GM23248 (cell line): ENCODE results near the gene ITPKB. TPM values are rescaled to one million over a fixed set of nuclear protein-coding genes. Genes with fewer than 3 reads are reported as not detected.

Experiments used
- DNase-seq: peaks from one replicate; pipeline ENCODE4 v3.0.0-alpha.2; 2015
- H2AFZ ChIP-seq: fragments of 200-600 bp; sonication (generic); 2 replicates; pipeline ENCODE4 v1.6.1; 2016; ENCODE audit warnings: antibody characterized with exemption
- H3F3A ChIP-seq: fragments of 200-600 bp; sonication (generic); 2 replicates; pipeline ENCODE4 v1.6.1; 2016; ENCODE audit warnings: mild to moderate bottlenecking, antibody characterized with exemption, mixed run types; ENCODE audit not compliant: insufficient read depth
- H3K27ac ChIP-seq: fragments of 200-600 bp; sonication (generic); 2 replicates; pipeline ENCODE4 v1.5.1; 2016; ENCODE audit warnings: mild to moderate bottlenecking
- H3K27me3 ChIP-seq: fragments of 200-600 bp; sonication (generic); replicated peaks from 2 replicates; pipeline ENCODE4 v1.6.1; 2016; ENCODE audit warnings: mild to moderate bottlenecking; ENCODE audit not compliant: insufficient read depth
- H3K36me3 ChIP-seq: fragments of 200-600 bp; sonication (generic); 2 replicates; pipeline ENCODE4 v1.6.1; 2016; ENCODE audit warnings: low read depth, mild to moderate bottlenecking
- H3K4me1 ChIP-seq: fragments of 200-600 bp; sonication (generic); 2 replicates; pipeline ENCODE4 v1.6.1; 2016; ENCODE audit warnings: mild to moderate bottlenecking; ENCODE audit not compliant: insufficient read depth
- H3K4me2 ChIP-seq: fragments of 200-600 bp; sonication (generic); one replicate; pipeline ENCODE4 v1.6.1; 2016; ENCODE audit warnings: mild to moderate bottlenecking; ENCODE audit not compliant: unreplicated experiment
- H3K4me3 ChIP-seq: fragments of 200-600 bp; sonication (generic); 2 replicates; pipeline ENCODE4 v1.5.1; 2016; ENCODE audit warnings: mild to moderate bottlenecking
- H3K79me2 ChIP-seq: fragments of 200-600 bp; sonication (generic); 2 replicates; pipeline ENCODE4 v1.6.1; 2016; ENCODE audit warnings: mild to moderate bottlenecking; ENCODE audit not compliant: insufficient read depth
- H3K9ac ChIP-seq: fragments of 200-600 bp; sonication (generic); 2 replicates; pipeline ENCODE4 v1.6.1; 2016; ENCODE audit warnings: mild to moderate bottlenecking
- H3K9me2 ChIP-seq: fragments of 200-600 bp; sonication (generic); 2 replicates; pipeline ENCODE4 v1.6.1; 2016; ENCODE audit warnings: mixed run types, mild to moderate bottlenecking, moderate library complexity; ENCODE audit not compliant: insufficient read depth
- H3K9me3 ChIP-seq: fragments of 200-600 bp; sonication (generic); one replicate; pipeline ENCODE4 v1.6.1; 2017; ENCODE audit warnings: low read depth
- H4K20me1 ChIP-seq: fragments of 200-600 bp; sonication (generic); 2 replicates; pipeline ENCODE4 v1.6.0; 2016; ENCODE audit not compliant: insufficient read depth
- EZH2 ChIP-seq: fragments of 200-600 bp; sonication (generic); IDR thresholded peaks from 2 replicates; pipeline ENCODE4 v1.6.1; 2018; ENCODE audit warnings: antibody characterized with exemption, mild to moderate bottlenecking; ENCODE audit not compliant: insufficient read depth, poor library complexity, severe bottlenecking
- EZH2phosphoT487 ChIP-seq: fragments of 200-600 bp; sonication (generic); IDR thresholded peaks from 2 replicates; pipeline ENCODE4 v1.6.1; 2018; ENCODE audit warnings: antibody characterized with exemption, moderate library complexity, mild to moderate bottlenecking, low read depth; ENCODE audit not compliant: insufficient read depth
- WGBS, 2 experiments: methylation state at CpG; one replicate each; pipeline ENCODE4 v1.1.6; 2015 to 2017; ENCODE audit warnings: low lambda C conversion rate in 2 of 2, low coverage in 1 of 2; ENCODE audit errors: missing lambda C conversion rate in 2 of 2; 5-methylcytosine and 5-hydroxymethylcytosine counted together
- in situ Hi-C: fragments of 300-500 bp; cut with MboI; formaldehyde crosslinking; loops from 2 replicates; pipeline ENCODE4 v1.15.0; 2020
- polyA plus RNA-seq: library from polyadenylated mRNA; unstranded; fragments of >200 nt; fragmentation: Nextera tagmentation; extraction: Ambion mirVana; gene quantifications from 2 replicates; pipeline ENCODE4 v1.2.1, GENCODE V29; 2016
- total RNA-seq: library from RNA; depleted of rRNA; stranded (reverse); fragments of >200 nt; shearing (Covaris generic); gene quantifications from 2 replicates; pipeline ENCODE4 v1.2.3, GENCODE V29; 2014

ITPKB gene
- total and polyA plus RNA-seq, 2 experiments from 2014 or later: 0.26 to 0.86 TPM

GRCh38 chr1:226734611-226735153 lies 4.4 kb downstream of the ITPKB start:
- Histone ChIP-seq H3K4me3 (no peak overlapping the region), H4K20me1 (no peaks in the 10 kb centered on the region), H3K9ac (no peak overlapping the region), H3K79me2 (no peaks in the 10 kb centered on the region), H3K4me1 (peaks cover 3% of the 10 kb centered on the region; the same call in 1 of the 2 replicates), H3F3A (peaks cover 14% of the 10 kb centered on the region; the same call in 1 of the 2 replicates), H3K27me3 (no peaks in the 10 kb centered on the region), H3K4me2 (no peak overlapping the region), H2AFZ (no peak overlapping the region), H3K9me3 (no peaks in the 10 kb centered on the region), H3K27ac (no peak overlapping the region), H3K36me3 (no peaks in the 10 kb centered on the region), H3K9me2 (no peaks in the 10 kb centered on the region)
- in situ Hi-C loops: no loop called here
- no peak for TF ChIP-seq EZH2
- no peak for TF ChIP-seq EZH2phosphoT487
- DNase-seq: no peak
- WGBS, 2 experiments: 91 to 95% methylated on average over 3 of the region's 3 CpGs

- no peak overlapping the region for H3K4me3 ChIP-seq
- in situ Hi-C loops: no loop called here
- no peak overlapping the region for H3K27ac ChIP-seq
- H3K9me2 ChIP-seq: no peaks in the 10 kb centered on the region
- H4K20me1 ChIP-seq: no peaks in the 10 kb centered on the region
- H3F3A ChIP-seq: peaks cover 10% of the 10 kb centered on the region; the same call in 1 of the 2 replicates
- no peaks in the 10 kb centered on the region for H3K36me3 ChIP-seq
- H3K4me1 ChIP-seq: no peaks in the 10 kb centered on the region
- no peak for TF ChIP-seq EZH2
- TF ChIP-seq EZH2phosphoT487: no peak
- no peaks in the 10 kb centered on the region for H3K9me3 ChIP-seq
- no peaks in the 10 kb centered on the region for H3K27me3 ChIP-seq
- no peak overlapping the region for H3K9ac ChIP-seq
- H3K79me2 ChIP-seq: no peaks in the 10 kb centered on the region
- no peak overlapping the region for H3K4me2 ChIP-seq
- no peak for DNase-seq
- WGBS, 2 experiments: 80 to 86% methylated on average over 4 of the region's 4 CpGs
- H2AFZ ChIP-seq: no peak overlapping the region
Measured at GRCh38 chr1:226733876-226734275, 5.2 kb downstream of the ITPKB start.

- Histone ChIP-seq H4K20me1 (no peaks in the 10 kb centered on the region), H3K27ac (no peak overlapping the region), H2AFZ (no peak overlapping the region), H3K9me2 (no peaks in the 10 kb centered on the region), H3K79me2 (no peaks in the 10 kb centered on the region), H3K4me2 (no peak overlapping the region), H3K9me3 (no peaks in the 10 kb centered on the region), H3K27me3 (no peaks in the 10 kb centered on the region), H3F3A (peaks cover 10% of the 10 kb centered on the region; the same call in 1 of the 2 replicates), H3K36me3 (no peaks in the 10 kb centered on the region), H3K9ac (no peak overlapping the region), H3K4me3 (no peak overlapping the region), H3K4me1 (no peaks in the 10 kb centered on the region)
- no peak for DNase-seq
- whole genome bisulfite sequencing, 2 experiments: 95 to 98% methylated on average over 4 of the region's 4 CpGs
- in situ Hi-C loops: no loop called here
- TF ChIP-seq EZH2phosphoT487: no peak
- no peak for TF ChIP-seq EZH2
Measured at GRCh38 chr1:226733304-226733703, 5.8 kb downstream of the ITPKB start.

- H3K4me3 ChIP-seq: no peak overlapping the region
Measured at GRCh38 chr1:226732856-226733291, 6.2 kb downstream of the ITPKB start.

More at GRCh38 chr1:226732856-226733291, 6.2 kb downstream of the ITPKB start:
- Histone ChIP-seq H4K20me1 (no peaks in the 10 kb centered on the region), H3K27ac (no peak overlapping the region), H3K9me2 (no peaks in the 10 kb centered on the region), H2AFZ (no peak overlapping the region), H3K4me2 (no peak overlapping the region), H3K36me3 (no peaks in the 10 kb centered on the region), H3K9ac (no peak overlapping the region), H3K27me3 (no peaks in the 10 kb centered on the region), H3K9me3 (no peaks in the 10 kb centered on the region), H3F3A (peaks cover 10% of the 10 kb centered on the region; the same call in 1 of the 2 replicates), H3K79me2 (no peaks in the 10 kb centered on the region), H3K4me1 (no peaks in the 10 kb centered on the region)
- TF ChIP-seq EZH2phosphoT487 (no peak), EZH2 (no peak)
- 86 to 93% methylated on average over 4 of the region's 4 CpGs for WGBS, 2 experiments
- DNase-seq: no peak
- in situ Hi-C loops: no loop called here
